ENCODE data around the gene TBX2. TPM values are rescaled to one million over a fixed set of nuclear protein-coding genes. Genes with fewer than 3 reads are reported as not detected.

Gene TBX2
- total and polyA plus RNA-seq, 2 donors from 2014 or later, result 66.4 to 122 TPM

DNA sequence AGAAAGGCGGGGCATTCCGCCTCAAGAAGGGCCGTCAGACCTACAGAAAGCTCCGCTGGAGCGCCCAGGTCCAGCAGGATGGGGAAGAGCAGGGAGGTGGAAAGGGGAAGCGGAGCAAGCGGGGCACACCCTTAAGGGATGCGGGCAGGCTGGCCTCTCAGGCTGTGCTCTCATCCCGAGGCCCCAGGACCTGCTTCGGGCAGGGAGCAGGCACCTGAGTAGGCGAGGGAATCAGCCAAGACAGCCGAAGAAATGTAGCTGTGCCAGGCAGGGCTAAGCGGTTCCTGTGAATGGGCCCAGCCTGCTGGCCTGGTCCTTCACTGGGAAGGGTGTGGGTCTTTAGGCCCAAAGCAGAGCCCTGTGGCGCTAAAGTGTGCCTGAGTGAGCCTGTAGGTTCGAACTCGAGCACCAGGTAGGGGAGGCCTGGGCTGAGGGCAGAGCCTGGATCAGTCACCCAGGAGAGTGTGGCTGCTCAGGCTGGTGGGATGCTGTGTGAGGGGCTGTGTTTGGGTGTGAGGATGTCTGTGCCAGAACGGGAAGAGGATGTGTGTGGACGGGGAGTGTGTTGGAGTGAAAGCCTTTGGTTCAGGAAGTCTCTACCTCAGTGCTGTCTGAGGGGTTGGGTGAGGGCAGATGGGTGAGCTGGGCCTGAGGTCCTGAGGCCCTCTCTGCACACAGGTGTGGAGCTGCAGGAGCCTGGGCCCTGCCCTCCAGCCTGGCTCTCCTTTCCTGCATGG, 55.8 kb downstream of the TBX2 start:
- no peak overlapping the region for H3K27ac ChIP-seq (ENCODE audit: low read depth in 2 of 2, low read length in 2 of 2)
- intact Hi-C loops (cut with DNase I), result no loop called here
- FAIRE-seq (no peak), DNase-seq (peak in 1 of 5 donors; percentile 37)
- no peak overlapping the region for H3K4me3 ChIP-seq (ENCODE audit: low read length in 3 of 3)
- H3K9ac ChIP-seq (ENCODE audit: low read length in 3 of 3), result no peak overlapping the region
- H3K4me1 ChIP-seq (ENCODE audit: control insufficient read depth in 2 of 3, insufficient read depth in 2 of 3, low read depth in 1 of 3, low read length in 3 of 3), result no peaks in the 10 kb centered on the region
- peaks cover 68% of the 10 kb centered on the region for H3K27me3 ChIP-seq (ENCODE audit: control insufficient read depth, insufficient read depth, low read length)
- H3K36me3 ChIP-seq (ENCODE audit: control insufficient read depth in 2 of 3, insufficient read depth in 3 of 3, low read length in 3 of 3), result no peaks in the 10 kb centered on the region
- H3K9me3 ChIP-seq (ENCODE audit: control insufficient read depth in 2 of 3, insufficient read depth in 1 of 3, low read length in 3 of 3), result no peaks in the 10 kb centered on the region
- TF ChIP-seq, protein P1, sequence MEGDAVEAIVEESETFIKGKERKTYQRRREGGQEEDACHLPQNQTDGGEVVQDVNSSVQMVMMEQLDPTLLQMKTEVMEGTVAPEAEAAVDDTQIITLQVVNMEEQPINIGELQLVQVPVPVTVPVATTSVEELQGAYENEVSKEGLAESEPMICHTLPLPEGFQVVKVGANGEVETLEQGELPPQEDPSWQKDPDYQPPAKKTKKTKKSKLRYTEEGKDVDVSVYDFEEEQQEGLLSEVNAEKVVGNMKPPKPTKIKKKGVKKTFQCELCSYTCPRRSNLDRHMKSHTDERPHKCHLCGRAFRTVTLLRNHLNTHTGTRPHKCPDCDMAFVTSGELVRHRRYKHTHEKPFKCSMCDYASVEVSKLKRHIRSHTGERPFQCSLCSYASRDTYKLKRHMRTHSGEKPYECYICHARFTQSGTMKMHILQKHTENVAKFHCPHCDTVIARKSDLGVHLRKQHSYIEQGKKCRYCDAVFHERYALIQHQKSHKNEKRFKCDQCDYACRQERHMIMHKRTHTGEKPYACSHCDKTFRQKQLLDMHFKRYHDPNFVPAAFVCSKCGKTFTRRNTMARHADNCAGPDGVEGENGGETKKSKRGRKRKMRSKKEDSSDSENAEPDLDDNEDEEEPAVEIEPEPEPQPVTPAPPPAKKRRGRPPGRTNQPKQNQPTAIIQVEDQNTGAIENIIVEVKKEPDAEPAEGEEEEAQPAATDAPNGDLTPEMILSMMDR (IDR thresholded peaks at IDR 0.05; ENCODE audit: borderline replicate concordance, extremely low read depth, insufficient read depth), result no peak

DNA sequence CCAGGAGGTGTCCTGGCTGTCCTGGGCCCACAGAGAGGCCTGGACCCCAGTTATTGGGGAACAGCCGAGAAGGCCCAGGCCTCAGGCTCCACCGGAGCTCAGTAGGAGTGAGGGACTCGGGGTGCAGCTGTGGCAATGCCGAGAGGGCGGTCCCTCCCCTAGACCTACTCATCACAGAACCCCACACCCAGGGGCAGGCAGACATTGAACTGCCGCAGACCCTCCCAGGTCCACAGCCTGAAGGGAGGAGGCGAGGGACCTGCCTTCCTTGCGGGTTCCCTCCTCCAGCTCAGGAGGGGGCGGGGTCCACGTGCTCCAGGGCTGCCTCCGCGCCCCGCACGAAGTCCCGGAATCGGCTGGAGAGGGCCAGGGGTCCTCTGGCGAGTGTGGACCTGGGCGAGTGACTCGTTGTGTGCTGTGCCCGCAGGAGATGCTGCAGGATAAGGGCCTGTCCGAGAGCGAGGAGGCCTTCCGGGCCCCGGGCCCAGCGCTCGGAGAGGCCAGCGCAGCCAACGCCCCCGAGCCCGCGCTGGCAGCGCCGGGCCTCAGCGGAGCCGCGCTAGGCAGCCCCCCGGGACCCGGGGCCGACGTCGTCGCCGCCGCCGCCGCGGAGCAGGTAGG, 56.5 kb downstream of the TBX2 start:
- no peaks in the 10 kb centered on the region for H3K9me3 ChIP-seq (ENCODE audit: control insufficient read depth in 2 of 3, insufficient read depth in 1 of 3, low read length in 3 of 3)
- H3K4me1 ChIP-seq (ENCODE audit: control insufficient read depth in 2 of 3, insufficient read depth in 2 of 3, low read depth in 1 of 3, low read length in 3 of 3), result no peaks in the 10 kb centered on the region
- TF ChIP-seq, protein P1 (IDR thresholded peaks at IDR 0.05; ENCODE audit: borderline replicate concordance, extremely low read depth, insufficient read depth), result no peak
- no peak for FAIRE-seq
- peak in 1 of 5 donors; percentile 39 for DNase-seq
- intact Hi-C loops (cut with DNase I), result no loop called here
- H3K27me3 ChIP-seq (ENCODE audit: control insufficient read depth, insufficient read depth, low read length), result peaks cover 68% of the 10 kb centered on the region
- no peak overlapping the region for H3K4me3 ChIP-seq (ENCODE audit: low read length in 3 of 3)
- H3K27ac ChIP-seq (ENCODE audit: low read depth in 2 of 2, low read length in 2 of 2), result no peak overlapping the region
- H3K9ac ChIP-seq (ENCODE audit: low read length in 3 of 3), result no peak overlapping the region
- no peaks in the 10 kb centered on the region for H3K36me3 ChIP-seq (ENCODE audit: control insufficient read depth in 2 of 3, insufficient read depth in 3 of 3, low read length in 3 of 3)

DNA sequence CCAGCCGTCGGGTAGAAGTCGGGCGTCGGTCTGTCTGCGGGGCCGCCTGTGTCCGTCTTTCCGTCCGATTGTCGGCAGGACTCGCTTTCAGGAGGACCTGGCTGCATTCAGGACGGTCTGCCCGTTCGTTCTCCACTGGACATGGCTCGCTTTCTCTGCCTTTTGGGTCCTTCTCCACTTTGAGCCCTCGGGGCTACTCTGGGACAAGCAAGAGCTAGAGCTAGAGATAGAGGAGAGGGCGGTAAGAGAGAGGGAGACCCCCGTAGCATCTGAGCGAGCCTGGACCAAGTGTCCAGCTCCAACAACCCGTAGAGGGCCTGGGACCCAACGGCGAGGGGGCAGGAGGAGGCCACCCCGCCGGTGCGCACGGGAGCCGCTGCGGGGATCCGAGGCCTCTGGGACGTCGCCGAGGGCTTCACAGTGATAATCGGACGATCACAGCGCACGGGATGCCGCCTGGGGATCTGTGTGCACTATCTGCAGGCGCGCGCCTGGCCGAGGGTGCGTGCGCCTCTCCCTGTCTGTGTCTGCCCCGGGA, 57.1 kb downstream of the TBX2 start:
- FAIRE-seq (no peak), DNase-seq (peak in 1 of 5 donors; percentile 49)
- Histone ChIP-seq H3K36me3 (ENCODE audit: control insufficient read depth in 2 of 3, insufficient read depth in 3 of 3, low read length in 3 of 3) (no peaks in the 10 kb centered on the region), H3K27me3 (ENCODE audit: control insufficient read depth, insufficient read depth, low read length) (peaks cover 72% of the 10 kb centered on the region), H3K9me3 (ENCODE audit: control insufficient read depth in 2 of 3, insufficient read depth in 1 of 3, low read length in 3 of 3) (no peaks in the 10 kb centered on the region), H3K4me1 (ENCODE audit: control insufficient read depth in 2 of 3, insufficient read depth in 2 of 3, low read depth in 1 of 3, low read length in 3 of 3) (no peaks in the 10 kb centered on the region), H3K27ac (ENCODE audit: low read depth in 2 of 2, low read length in 2 of 2) (no peak overlapping the region), H3K4me3 (ENCODE audit: low read length in 3 of 3) (no peak overlapping the region), H3K9ac (ENCODE audit: low read length in 3 of 3) (no peak overlapping the region)
- TF ChIP-seq, protein P1 (IDR thresholded peaks at IDR 0.05; ENCODE audit: borderline replicate concordance, extremely low read depth, insufficient read depth), result no peak
- intact Hi-C loops (cut with DNase I), result no loop called here

Data from kidney (tissue), 14 donors.